ENCODE measurements around the gene KCNH2.

DNA sequence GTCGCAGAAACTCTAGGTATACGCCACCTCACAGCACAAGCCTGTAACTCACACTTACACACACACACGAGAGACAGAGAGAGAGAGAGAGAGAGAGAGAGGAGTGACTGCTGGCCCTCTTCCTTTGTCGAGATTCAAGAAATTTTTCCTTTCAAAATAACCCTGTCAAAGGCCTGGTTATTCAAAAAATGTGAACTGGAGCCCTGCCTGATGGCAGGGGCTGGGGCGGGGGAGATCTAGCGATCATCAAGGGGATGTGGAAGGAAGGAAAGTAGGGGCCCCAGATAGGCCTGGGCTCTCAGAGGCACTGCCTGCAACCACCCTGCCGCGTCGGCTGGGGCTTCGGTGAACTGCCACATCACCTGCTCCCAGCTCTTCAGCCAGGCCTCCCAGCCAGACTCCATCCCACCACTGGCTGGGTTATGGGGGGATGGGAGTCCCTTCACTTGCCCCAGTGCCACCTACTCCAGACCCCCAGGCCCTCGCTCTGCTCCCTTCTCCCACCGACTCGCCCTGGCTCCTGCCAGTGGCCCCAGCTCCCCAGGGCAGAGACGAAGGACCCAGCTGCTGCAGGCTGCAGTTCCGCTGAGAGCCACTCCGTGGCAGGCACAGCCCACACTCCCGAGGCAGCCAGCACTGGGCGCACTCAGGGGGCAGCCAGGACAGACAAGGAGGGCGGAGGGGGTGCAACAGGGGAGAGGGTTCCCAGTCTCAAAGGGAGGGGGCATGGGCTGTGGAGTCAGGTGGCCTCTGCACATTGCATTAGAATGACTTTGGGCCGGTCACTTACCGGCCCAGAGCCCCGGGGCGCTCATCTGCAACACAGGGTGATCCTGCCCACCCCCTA, 15.3 kb downstream of the KCNH2 start:
- TF ChIP-seq, protein P1, sequence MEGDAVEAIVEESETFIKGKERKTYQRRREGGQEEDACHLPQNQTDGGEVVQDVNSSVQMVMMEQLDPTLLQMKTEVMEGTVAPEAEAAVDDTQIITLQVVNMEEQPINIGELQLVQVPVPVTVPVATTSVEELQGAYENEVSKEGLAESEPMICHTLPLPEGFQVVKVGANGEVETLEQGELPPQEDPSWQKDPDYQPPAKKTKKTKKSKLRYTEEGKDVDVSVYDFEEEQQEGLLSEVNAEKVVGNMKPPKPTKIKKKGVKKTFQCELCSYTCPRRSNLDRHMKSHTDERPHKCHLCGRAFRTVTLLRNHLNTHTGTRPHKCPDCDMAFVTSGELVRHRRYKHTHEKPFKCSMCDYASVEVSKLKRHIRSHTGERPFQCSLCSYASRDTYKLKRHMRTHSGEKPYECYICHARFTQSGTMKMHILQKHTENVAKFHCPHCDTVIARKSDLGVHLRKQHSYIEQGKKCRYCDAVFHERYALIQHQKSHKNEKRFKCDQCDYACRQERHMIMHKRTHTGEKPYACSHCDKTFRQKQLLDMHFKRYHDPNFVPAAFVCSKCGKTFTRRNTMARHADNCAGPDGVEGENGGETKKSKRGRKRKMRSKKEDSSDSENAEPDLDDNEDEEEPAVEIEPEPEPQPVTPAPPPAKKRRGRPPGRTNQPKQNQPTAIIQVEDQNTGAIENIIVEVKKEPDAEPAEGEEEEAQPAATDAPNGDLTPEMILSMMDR (IDR thresholded peaks at IDR 0.05) = peak; percentile 78 to 91 (median 88)
- TF ChIP-seq POLR2A (IDR thresholded peaks at IDR 0.05) = no peak
